ENCODE measurements around the gene PTPN14.

DNA sequence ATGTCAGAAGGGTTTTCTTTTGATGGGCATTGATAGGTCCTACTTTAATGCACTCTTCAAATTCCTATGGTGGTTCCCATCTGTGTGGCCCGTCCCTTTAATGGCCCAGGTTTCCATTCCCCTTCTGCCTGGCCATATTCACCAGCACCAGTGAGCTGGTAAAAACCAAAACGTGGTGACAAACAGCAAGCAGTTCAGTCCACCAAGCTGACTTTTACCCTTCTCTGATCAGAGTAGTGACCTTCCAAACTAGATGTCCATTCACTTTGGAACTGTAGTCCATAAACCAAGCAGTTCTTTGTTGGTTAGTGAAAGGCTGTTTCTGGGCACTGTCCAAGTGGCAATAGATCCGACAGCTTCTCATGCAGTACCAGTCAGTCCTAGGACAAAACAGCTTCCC, 209.9 kb downstream of the PTPN14 start:
- no peak for TF ChIP-seq FOXM1 (IDR thresholded peaks at IDR 0.05; ENCODE audit: borderline replicate concordance)
- no peak for TF ChIP-seq BHLHE40 (IDR thresholded peaks at IDR 0.05; ENCODE audit: borderline replicate concordance)
- TF ChIP-seq ELF4 (IDR thresholded peaks at IDR 0.05): no peak
- TF ChIP-seq L3MBTL2 (conservative IDR thresholded peaks at IDR 0.05): no peak
- no peak for TF ChIP-seq FOXK2 (IDR thresholded peaks at IDR 0.05)
- no peak for TF ChIP-seq ARNT (IDR thresholded peaks at IDR 0.05)
- TF ChIP-seq TARDBP (IDR thresholded peaks at IDR 0.05): no peak
- no peak for TF ChIP-seq FOXA1 (IDR thresholded peaks at IDR 0.05)
- TF ChIP-seq SP1 (IDR thresholded peaks at IDR 0.05): no peak
- TF ChIP-seq, protein P1, sequence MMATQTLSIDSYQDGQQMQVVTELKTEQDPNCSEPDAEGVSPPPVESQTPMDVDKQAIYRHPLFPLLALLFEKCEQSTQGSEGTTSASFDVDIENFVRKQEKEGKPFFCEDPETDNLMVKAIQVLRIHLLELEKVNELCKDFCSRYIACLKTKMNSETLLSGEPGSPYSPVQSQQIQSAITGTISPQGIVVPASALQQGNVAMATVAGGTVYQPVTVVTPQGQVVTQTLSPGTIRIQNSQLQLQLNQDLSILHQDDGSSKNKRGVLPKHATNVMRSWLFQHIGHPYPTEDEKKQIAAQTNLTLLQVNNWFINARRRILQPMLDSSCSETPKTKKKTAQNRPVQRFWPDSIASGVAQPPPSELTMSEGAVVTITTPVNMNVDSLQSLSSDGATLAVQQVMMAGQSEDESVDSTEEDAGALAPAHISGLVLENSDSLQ (IDR thresholded peaks at IDR 0.05): no peak
- no peak for TF ChIP-seq ZNF384 (IDR thresholded peaks at IDR 0.05)
